Measurements from ENCODE around the gene TMEM203. TPM values are rescaled to one million over a fixed set of nuclear protein-coding genes. Genes with fewer than 3 reads are reported as not detected.

Gene TMEM203
- total and polyA plus RNA-seq, 10 of the 15 experiments (the other 5 are each of a cell fraction or from before 2014, with no cell fraction given), result 7.2 to 68.1 (median 33.8) TPM

- 72% methylated on average over 18 of the region's 22 CpGs for WGBS (ENCODE audit: insufficient coverage, insufficient replicate concordance, low lambda C conversion rate, missing lambda C conversion rate)
- Histone ChIP-seq H3K27me3 (replicated peaks in 1 of 2; ENCODE audit: control insufficient read depth in 2 of 2, insufficient read depth in 2 of 2, low read length in 1 of 2) (no peaks in the 10 kb centered on the region), H2AFZ (ENCODE audit: control insufficient read depth, low read depth, low read length) (no peak overlapping the region), H3K4me1 (ENCODE audit: control insufficient read depth, insufficient read depth, low read length) (peaks cover 14% of the 10 kb centered on the region), H3K27ac (ENCODE audit: control insufficient read depth, insufficient read depth) (no peak overlapping the region), H3K4me2 (ENCODE audit: control insufficient read depth, insufficient read depth) (no peak overlapping the region), H3K36me3 (ENCODE audit: control insufficient read depth in 2 of 2, insufficient read depth in 2 of 2, low read length in 1 of 2) (no peaks in the 10 kb centered on the region), H3K79me2 (ENCODE audit: control insufficient read depth, insufficient read depth, low read length) (peaks cover 15% of the 10 kb centered on the region), H3K9ac (ENCODE audit: control insufficient read depth, insufficient read depth, low read length) (no peak overlapping the region), H3K9me3 (replicated peaks; ENCODE audit: control insufficient read depth, insufficient read depth, low read length) (no peaks in the 10 kb centered on the region), H4K20me1 (ENCODE audit: control insufficient read depth, insufficient read depth) (no peaks in the 10 kb centered on the region), H3K4me3 (no peak overlapping the region)
- SMC1A ChIA-PET (ENCODE audit: uncharacterized antibody, unreplicated experiment), result no interaction called here
- intact Hi-C loops (cut with micrococcal nuclease; ENCODE audit: unreplicated experiment) (no loop called here), in situ Hi-C loops (cut with MboI) (no loop called here)
- TF ChIP-seq SP1 (IDR thresholded peaks at IDR 0.05; ENCODE audit: low read depth, low read length) (no peak), RFX5 (IDR thresholded peaks at IDR 0.05; ENCODE audit: low read depth, low read length) (no peak), BRCA1 (IDR thresholded peaks at IDR 0.05; ENCODE audit: low read depth, low read length) (no peak), POU2F2 (IDR thresholded peaks at IDR 0.05; ENCODE audit: borderline replicate concordance, low read depth, low read length) (no peak), TCF12 (IDR thresholded peaks at IDR 0.05; ENCODE audit: low read depth, low read length) (no peak), TBL1XR1 (IDR thresholded peaks at IDR 0.05; ENCODE audit: low read depth, low read length) (no peak), TCF7 (IDR thresholded peaks at IDR 0.05; ENCODE audit: borderline replicate concordance) (no peak), HDGF (IDR thresholded peaks at IDR 0.05) (no peak), CBX5 (IDR thresholded peaks at IDR 0.05; ENCODE audit: low read depth) (no peak), REST (IDR thresholded peaks at IDR 0.05; ENCODE audit: low read depth, low read length) (no peak), CREM (IDR thresholded peaks at IDR 0.05; ENCODE audit: low read depth) (no peak), FOXK2 (IDR thresholded peaks at IDR 0.05) (no peak)
- TF ChIP-seq, protein P1, sequence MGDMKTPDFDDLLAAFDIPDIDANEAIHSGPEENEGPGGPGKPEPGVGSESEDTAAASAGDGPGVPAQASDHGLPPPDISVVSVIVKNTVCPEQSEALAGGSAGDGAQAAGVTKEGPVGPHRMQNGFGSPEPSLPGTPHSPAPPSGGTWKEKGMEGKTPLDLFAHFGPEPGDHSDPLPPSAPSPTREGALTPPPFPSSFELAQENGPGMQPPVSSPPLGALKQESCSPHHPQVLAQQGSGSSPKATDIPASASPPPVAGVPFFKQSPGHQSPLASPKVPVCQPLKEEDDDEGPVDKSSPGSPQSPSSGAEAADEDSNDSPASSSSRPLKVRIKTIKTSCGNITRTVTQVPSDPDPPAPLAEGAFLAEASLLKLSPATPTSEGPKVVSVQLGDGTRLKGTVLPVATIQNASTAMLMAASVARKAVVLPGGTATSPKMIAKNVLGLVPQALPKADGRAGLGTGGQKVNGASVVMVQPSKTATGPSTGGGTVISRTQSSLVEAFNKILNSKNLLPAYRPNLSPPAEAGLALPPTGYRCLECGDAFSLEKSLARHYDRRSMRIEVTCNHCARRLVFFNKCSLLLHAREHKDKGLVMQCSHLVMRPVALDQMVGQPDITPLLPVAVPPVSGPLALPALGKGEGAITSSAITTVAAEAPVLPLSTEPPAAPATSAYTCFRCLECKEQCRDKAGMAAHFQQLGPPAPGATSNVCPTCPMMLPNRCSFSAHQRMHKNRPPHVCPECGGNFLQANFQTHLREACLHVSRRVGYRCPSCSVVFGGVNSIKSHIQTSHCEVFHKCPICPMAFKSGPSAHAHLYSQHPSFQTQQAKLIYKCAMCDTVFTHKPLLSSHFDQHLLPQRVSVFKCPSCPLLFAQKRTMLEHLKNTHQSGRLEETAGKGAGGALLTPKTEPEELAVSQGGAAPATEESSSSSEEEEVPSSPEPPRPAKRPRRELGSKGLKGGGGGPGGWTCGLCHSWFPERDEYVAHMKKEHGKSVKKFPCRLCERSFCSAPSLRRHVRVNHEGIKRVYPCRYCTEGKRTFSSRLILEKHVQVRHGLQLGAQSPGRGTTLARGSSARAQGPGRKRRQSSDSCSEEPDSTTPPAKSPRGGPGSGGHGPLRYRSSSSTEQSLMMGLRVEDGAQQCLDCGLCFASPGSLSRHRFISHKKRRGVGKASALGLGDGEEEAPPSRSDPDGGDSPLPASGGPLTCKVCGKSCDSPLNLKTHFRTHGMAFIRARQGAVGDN (IDR thresholded peaks at IDR 0.05), result no peak
- TF ChIP-seq, protein P2, sequence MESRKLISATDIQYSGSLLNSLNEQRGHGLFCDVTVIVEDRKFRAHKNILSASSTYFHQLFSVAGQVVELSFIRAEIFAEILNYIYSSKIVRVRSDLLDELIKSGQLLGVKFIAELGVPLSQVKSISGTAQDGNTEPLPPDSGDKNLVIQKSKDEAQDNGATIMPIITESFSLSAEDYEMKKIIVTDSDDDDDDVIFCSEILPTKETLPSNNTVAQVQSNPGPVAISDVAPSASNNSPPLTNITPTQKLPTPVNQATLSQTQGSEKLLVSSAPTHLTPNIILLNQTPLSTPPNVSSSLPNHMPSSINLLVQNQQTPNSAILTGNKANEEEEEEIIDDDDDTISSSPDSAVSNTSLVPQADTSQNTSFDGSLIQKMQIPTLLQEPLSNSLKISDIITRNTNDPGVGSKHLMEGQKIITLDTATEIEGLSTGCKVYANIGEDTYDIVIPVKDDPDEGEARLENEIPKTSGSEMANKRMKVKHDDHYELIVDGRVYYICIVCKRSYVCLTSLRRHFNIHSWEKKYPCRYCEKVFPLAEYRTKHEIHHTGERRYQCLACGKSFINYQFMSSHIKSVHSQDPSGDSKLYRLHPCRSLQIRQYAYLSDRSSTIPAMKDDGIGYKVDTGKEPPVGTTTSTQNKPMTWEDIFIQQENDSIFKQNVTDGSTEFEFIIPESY (IDR thresholded peaks at IDR 0.05), result no peak
- RAD21 ChIA-PET (ENCODE audit: unreplicated experiment), result no interaction called here
- no TSS peak for BruUV-seq (replicated peaks)
- POLR2A ChIA-PET, result interaction anchor here (6.2 kb wide), 1 partner anchor 11 kb away, joined by 112 read pairs; the partner anchor contains the start of gene TUBB4B
- ATAC-seq (no peak), FAIRE-seq (no peak), DNase-seq (ENCODE audit: low read depth, low spot score) (no peak)
- CTCF ChIA-PET, result interaction anchor here (1.1 kb wide), 1 partner anchor 15 kb away, joined by 3 read pairs; no protein-coding TSS in a partner anchor
These were observed 46.2 kb upstream of the TMEM203 start for GRCh38 chr9:137251490-137252268.

Measured in GM12878 (cell line).